ENCODE data around the gene RPL39L.
A peak's percentile ranks its signal among the peaks of the same experiment; 100 is the strongest.

DNA sequence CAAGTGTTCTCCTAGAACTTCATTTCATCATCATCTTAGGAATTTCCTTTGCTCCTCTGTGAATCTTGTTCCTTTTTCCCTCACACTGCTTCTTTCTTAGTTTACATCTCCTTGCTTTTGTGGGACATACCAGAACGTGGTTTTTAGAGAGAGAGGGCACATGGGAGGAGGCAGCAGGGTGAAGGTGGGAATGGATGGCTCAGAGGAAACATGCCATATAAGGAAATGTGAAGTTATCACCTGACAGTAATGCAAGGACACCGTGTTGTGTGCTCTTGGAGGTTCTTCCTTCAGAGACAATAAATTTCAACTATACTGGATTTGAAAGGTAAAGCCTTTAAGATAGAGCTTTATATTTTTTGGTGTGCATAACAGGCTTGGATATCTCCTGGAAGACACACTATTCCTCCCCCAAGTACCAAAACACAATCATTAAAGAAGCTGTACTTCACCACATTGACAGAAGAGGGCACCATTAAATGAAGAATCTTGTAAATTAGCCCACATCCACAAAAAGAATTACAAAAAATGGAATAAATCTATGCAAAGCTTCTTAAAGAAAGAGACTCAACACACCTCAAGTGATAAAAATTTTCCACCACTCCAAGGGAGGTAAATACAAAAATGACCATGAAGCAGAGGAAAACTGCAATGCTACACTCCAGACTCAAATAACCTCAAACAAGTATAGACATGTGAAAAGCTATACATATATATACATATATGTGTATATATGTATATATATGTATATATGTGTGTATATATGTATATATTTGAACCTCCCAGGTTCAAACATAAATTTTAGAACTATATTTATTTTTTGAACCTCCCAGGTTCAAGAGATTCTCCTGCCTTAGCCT is 26.1 kb downstream of the RPL39L start:
- TF ChIP-seq CTCF (IDR thresholded peaks at IDR 0.05) = peak; percentile 76
- no peak for TF ChIP-seq TCF7L2 (IDR thresholded peaks at IDR 0.05; ENCODE audit: low read depth, low read length)
- TF ChIP-seq, protein P1, sequence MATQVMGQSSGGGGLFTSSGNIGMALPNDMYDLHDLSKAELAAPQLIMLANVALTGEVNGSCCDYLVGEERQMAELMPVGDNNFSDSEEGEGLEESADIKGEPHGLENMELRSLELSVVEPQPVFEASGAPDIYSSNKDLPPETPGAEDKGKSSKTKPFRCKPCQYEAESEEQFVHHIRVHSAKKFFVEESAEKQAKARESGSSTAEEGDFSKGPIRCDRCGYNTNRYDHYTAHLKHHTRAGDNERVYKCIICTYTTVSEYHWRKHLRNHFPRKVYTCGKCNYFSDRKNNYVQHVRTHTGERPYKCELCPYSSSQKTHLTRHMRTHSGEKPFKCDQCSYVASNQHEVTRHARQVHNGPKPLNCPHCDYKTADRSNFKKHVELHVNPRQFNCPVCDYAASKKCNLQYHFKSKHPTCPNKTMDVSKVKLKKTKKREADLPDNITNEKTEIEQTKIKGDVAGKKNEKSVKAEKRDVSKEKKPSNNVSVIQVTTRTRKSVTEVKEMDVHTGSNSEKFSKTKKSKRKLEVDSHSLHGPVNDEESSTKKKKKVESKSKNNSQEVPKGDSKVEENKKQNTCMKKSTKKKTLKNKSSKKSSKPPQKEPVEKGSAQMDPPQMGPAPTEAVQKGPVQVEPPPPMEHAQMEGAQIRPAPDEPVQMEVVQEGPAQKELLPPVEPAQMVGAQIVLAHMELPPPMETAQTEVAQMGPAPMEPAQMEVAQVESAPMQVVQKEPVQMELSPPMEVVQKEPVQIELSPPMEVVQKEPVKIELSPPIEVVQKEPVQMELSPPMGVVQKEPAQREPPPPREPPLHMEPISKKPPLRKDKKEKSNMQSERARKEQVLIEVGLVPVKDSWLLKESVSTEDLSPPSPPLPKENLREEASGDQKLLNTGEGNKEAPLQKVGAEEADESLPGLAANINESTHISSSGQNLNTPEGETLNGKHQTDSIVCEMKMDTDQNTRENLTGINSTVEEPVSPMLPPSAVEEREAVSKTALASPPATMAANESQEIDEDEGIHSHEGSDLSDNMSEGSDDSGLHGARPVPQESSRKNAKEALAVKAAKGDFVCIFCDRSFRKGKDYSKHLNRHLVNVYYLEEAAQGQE (IDR thresholded peaks at IDR 0.05; ENCODE audit: insufficient read depth in 1 of 2, low read depth in 2 of 2, low read length in 1 of 2) = no peak
- no peak for TF ChIP-seq POLR2AphosphoS5 (IDR thresholded peaks at IDR 0.05; ENCODE audit: low read depth, low read length)

All from Panc1 (cell line).